Type B pancreatic cell (in vitro differentiated cells): ENCODE results near the gene TIAM1. TPM values are rescaled to one million over a fixed set of nuclear protein-coding genes. Genes with fewer than 3 reads are reported as not detected.
"Not testable (repeated sequence)": the region's sequence is repeated elsewhere in the genome, so short reads cannot be mapped to it uniquely, and the experiment has no call there.

Experiments
- DNase-seq: peaks from one replicate; pipeline ENCODE4 v3.0.0; 2021; ENCODE audit warnings: mixed read lengths; ENCODE audit not compliant: unreplicated experiment; ENCODE audit errors: extremely low spot score
- H3K27ac Mint-ChIP-seq: 2 replicates; pipeline ENCODE4 v1.8.0; 2021; ENCODE audit warnings: mild to moderate bottlenecking, mixed read lengths
- H3K27me3 Mint-ChIP-seq: 2 replicates; pipeline ENCODE4 v1.8.0; 2021; ENCODE audit warnings: mixed read lengths
- H3K36me3 Mint-ChIP-seq: 2 replicates; pipeline ENCODE4 v1.8.0; 2021; ENCODE audit warnings: mixed read lengths
- H3K4me1 Mint-ChIP-seq: one replicate; pipeline ENCODE4 v1.8.0; 2021; ENCODE audit warnings: mixed read lengths; ENCODE audit not compliant: unreplicated experiment
- H3K4me3 Mint-ChIP-seq: 2 replicates; pipeline ENCODE4 v1.8.0; 2021; ENCODE audit warnings: mild to moderate bottlenecking, mixed read lengths
- H3K9me3 Mint-ChIP-seq: 2 replicates; pipeline ENCODE4 v1.8.0; 2021; ENCODE audit warnings: mixed read lengths
- CTCF ChIP-seq: fragments of 200-600 bp; sonication (generic); conservative IDR thresholded peaks from 2 replicates; pipeline ENCODE4 v1.5.0; 2021; ENCODE audit warnings: antibody characterized with exemption, mild to moderate bottlenecking
- total RNA-seq: library from RNA; stranded (reverse); gene quantifications from 2 replicates; pipeline ENCODE4 v1.2.1, GENCODE V29; 2021; ENCODE audit warnings: low replicate concordance

TIAM1 gene
- total RNA-seq, 1 donor from 2014 or later: 49.3 TPM

- TF ChIP-seq CTCF: no peak
- Mint-ChIP-seq H3K27me3 (no peaks in the 10 kb centered on the region), H3K4me3 (no peak overlapping the region), H3K36me3 (peaks cover 43% of the 10 kb centered on the region), H3K4me1 (no peaks in the 10 kb centered on the region), H3K9me3 (peaks cover 9% of the 10 kb centered on the region), H3K27ac (no peak overlapping the region)
- DNase-seq: no peak
These were observed 108.2 kb downstream of the TIAM1 start for GRCh38 chr21:31235671-31236450.

- no peak overlapping the region for H3K27ac Mint-ChIP-seq
- peaks cover 4% of the 10 kb centered on the region for H3K9me3 Mint-ChIP-seq
- no peaks in the 10 kb centered on the region for H3K27me3 Mint-ChIP-seq
- peaks cover 35% of the 10 kb centered on the region for H3K36me3 Mint-ChIP-seq
- DNase-seq: no peak
- no peaks in the 10 kb centered on the region for H3K4me1 Mint-ChIP-seq
- no peak for TF ChIP-seq CTCF
- no peak overlapping the region for H3K4me3 Mint-ChIP-seq
These were observed 109.1 kb downstream of the TIAM1 start for GRCh38 chr21:31234936-31235335.

- TF ChIP-seq CTCF: no peak
These were observed 110.3 kb downstream of the TIAM1 start for GRCh38 chr21:31233711-31234110.

GRCh38 chr21:31232344-31232743 is 111.7 kb downstream of the TIAM1 start:
- Mint-ChIP-seq H3K36me3 (peaks cover 33% of the 10 kb centered on the region), H3K4me1 (no peaks in the 10 kb centered on the region)
- no peak for TF ChIP-seq CTCF

More at GRCh38 chr21:31233711-31234110, 110.3 kb downstream of the TIAM1 start:
- Mint-ChIP-seq H3K27ac (no peak overlapping the region), H3K9me3 (peaks cover 2% of the 10 kb centered on the region), H3K4me3 (no peak overlapping the region), H3K4me1 (no peaks in the 10 kb centered on the region), H3K36me3 (peaks cover 39% of the 10 kb centered on the region), H3K27me3 (no peaks in the 10 kb centered on the region)
- DNase-seq: no peak

GRCh38 chr21:31230937-31231336 is 113.1 kb downstream of the TIAM1 start:
- H3K9me3 Mint-ChIP-seq: no peaks in the 10 kb centered on the region
- peaks cover 29% of the 10 kb centered on the region for H3K36me3 Mint-ChIP-seq
- H3K4me3 Mint-ChIP-seq: no peak overlapping the region
- no peaks in the 10 kb centered on the region for H3K27me3 Mint-ChIP-seq
- H3K4me1 Mint-ChIP-seq: no peaks in the 10 kb centered on the region
- no peak for DNase-seq
- no peak overlapping the region for H3K27ac Mint-ChIP-seq
- TF ChIP-seq CTCF: no peak

More at GRCh38 chr21:31232344-31232743, 111.7 kb downstream of the TIAM1 start:
- no peaks in the 10 kb centered on the region for H3K27me3 Mint-ChIP-seq
- DNase-seq: no peak
- H3K9me3 Mint-ChIP-seq: no peaks in the 10 kb centered on the region
- no peak overlapping the region for H3K27ac Mint-ChIP-seq
- no peak overlapping the region for H3K4me3 Mint-ChIP-seq

GRCh38 chr21:31228723-31229122 is 115.3 kb downstream of the TIAM1 start:
- not testable (repeated sequence) for DNase-seq, H3K4me3 Mint-ChIP-seq, H3K9me3 Mint-ChIP-seq, H3K27ac Mint-ChIP-seq, H3K4me1 Mint-ChIP-seq, H3K27me3 Mint-ChIP-seq
- H3K36me3 Mint-ChIP-seq: peaks cover 28% of the 10 kb centered on the region
